GM18861 (cell line): ENCODE results near the gene PTGDR.

Source experiments
- ATAC-seq: cut with Tn5 transposase; IDR thresholded peaks from one replicate; pipeline ENCODE4 v1.9.1; 2021; ENCODE audit not compliant: unreplicated experiment

PTGDR gene

GRCh38 chr14:52263190-52263589 is 4.3 kb upstream of the PTGDR start:
- no peak for ATAC-seq

DNA sequence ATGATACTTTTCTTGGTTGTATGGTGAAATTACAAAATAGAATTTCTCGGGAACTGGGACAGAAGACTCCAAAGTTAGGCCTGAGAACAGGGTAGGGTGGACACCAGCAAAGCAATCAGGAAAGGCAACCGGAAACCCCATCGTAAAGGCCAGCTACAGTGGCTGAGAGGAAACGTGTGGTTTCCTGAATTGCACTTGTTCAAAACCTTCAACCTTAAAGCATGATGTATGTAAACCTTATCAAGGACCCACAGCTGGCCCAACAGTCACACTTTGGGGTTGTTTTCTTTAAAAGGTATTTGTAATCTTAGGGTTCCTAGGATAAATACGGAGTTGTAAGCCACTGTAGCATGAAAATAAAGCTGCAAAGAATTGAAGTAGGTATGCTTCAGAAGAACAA is 2.2 kb upstream of the PTGDR start:
- no peak for ATAC-seq

DNA sequence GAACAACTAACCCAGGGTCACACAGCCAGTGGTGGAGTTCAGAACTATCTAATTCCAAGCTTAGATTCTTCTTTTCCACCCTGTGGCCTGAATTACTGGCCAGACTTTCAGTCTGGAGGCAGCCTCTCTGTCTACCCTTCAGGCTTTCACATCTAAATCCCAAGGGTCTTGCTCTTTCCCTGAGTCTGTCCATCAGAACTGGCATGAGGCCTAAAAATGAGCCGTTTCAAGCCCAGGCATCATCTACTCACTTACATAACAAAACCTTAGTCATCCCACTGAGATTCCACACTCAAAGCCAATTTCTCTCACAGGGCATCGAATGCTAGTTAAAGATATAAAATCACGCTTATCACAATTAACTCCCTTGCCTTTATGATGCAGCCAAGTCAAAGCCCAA is 1.3 kb upstream of the PTGDR start:
- ATAC-seq, result no peak

GRCh38 chr14:52266782-52267181 is 716 bp upstream of the PTGDR start:
- no peak for ATAC-seq

DNA sequence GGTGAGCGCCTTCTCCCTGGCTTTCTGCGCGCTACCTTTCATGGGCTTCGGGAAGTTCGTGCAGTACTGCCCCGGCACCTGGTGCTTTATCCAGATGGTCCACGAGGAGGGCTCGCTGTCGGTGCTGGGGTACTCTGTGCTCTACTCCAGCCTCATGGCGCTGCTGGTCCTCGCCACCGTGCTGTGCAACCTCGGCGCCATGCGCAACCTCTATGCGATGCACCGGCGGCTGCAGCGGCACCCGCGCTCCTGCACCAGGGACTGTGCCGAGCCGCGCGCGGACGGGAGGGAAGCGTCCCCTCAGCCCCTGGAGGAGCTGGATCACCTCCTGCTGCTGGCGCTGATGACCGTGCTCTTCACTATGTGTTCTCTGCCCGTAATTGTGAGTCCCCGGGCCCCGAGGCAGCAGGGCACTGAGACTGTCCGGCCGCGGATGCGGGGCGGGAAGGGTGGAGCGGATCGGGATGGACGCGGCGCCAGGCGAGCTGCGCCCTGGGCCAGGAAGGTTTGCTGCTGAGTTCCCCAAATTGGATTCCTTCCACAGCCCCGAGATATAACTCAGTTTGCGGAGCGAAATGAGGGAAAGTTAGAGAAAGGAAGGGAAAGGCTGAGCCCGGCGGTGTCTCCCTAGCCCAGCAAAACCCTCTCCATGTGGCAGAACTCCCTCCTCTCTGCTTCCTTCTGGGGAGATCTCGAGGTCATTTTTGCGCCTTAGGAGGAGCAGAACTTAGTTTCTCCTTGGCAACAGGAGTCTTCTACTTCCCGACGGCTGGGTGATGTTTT is 972 bp downstream of the PTGDR start:
- no peak for ATAC-seq

DNA sequence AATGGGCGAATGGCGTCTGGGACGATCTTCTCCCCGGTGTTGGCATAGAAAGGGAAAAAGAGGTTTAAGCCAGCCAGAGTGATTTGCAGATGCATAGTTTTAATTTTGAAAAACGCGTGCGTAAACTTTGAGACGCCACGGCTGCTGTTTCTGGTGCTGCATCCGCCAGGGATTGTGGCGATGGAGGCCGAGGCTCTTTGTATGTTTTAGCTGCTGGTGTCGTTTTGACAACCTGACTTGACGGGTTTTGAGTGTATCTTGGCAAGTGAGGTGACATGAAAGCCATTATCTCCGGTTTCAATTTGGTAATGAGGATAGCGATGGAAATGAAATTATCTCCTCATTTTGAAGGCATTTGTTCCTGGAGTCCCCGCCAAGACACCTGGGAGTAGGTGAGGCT is 1.6 kb downstream of the PTGDR start:
- ATAC-seq, result no peak

DNA sequence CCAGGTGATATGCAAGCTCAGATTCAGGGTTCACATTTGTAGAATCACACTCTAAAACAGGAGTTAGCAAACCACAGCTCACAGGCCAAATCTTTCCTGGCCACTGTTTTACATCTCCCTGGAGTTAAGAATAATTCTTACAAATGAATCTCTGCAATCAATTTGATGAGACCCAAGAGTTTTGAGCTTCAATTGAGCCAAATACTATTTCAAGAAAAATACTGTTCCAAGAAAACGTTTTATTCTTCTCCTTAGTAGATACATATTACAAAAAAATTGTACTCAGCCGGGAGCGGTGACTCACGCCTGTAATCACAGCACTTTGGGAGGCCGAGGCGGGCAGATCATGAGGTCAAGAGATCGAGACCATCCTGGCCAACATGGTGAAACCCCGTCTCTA is 2.5 kb downstream of the PTGDR start:
- ATAC-seq, result no peak

GRCh38 chr14:52271538-52271937 is 4.0 kb downstream of the PTGDR start:
- no peak for ATAC-seq

- ATAC-seq, result no peak
Observed at GRCh38 chr14:52272375-52272774, 4.9 kb downstream of the PTGDR start.

DNA sequence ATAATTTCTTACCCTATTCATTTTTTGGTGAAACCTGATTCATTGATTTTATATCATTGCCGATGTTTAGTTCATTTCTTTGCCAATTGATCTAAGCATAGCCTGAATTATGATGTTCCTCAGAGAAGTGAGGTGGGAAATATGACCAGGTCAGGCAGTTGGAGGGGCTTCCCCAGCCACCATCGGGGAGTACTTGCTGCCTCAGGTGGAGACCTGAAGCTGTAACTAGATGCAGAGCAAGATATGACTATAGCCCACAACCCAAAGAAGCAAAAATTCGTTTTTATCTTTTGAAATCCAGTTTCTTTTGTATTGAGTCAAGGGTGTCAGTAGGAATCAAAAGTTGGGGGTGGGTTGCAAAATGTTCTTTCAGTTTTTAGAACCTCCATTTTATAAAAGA is 7.9 kb downstream of the PTGDR start:
- ATAC-seq, result no peak

DNA sequence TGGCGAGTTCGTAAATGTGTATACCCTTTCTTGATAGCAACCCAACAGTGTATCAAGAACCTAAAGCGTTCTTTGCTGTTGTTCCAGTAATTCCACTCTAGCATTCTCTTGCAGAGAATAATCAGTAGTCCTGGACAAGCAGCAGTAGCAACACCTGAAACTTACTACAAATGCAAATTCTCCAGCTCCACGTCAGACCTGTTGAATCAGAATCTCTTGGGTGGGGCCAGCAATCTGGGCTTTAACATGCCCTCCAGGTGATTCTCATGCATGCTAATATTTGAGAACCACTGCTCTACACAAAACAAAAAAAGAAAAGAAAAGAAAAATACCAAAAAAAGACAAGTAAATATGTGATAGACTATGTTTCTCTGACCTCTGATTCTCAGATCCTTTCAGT is 10.1 kb downstream of the PTGDR start:
- ATAC-seq, result no peak

- no peak for ATAC-seq
Observed at GRCh38 chr14:52279408-52279807, 11.9 kb downstream of the PTGDR start.

DNA sequence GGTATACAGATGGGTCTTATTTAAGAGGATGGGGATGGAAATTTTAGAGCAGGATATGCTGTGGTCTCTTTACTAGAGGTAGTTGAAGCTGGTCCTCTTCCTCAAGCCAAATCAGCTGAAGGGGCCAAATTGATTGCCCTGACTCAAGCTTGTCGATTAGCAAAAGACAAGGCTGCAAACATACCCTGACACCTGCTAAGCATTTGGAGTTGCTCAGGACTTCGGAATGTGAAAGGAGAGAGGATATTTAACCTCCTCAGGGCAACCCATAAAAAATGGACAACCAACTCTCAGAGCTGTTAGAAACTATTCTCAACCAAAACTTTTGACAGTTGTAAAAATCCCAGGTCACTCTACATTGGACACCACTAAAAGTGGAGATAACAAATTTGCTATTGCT is 15.6 kb downstream of the PTGDR start:
- no peak for ATAC-seq

- no peak for ATAC-seq
Observed at GRCh38 chr14:52286661-52287649, 19.5 kb downstream of the PTGDR start.

GRCh38 chr14:52296378-52296777 is 28.9 kb downstream of the PTGDR start:
- no peak for ATAC-seq

GRCh38 chr14:52298795-52299194 is 31.3 kb downstream of the PTGDR start:
- ATAC-seq, result no peak

- peak; percentile 48 for ATAC-seq
Observed at GRCh38 chr14:52299692-52300278, 32.3 kb downstream of the PTGDR start.

- no peak for ATAC-seq
Observed at GRCh38 chr14:52303236-52303635, 35.7 kb downstream of the PTGDR start.

DNA sequence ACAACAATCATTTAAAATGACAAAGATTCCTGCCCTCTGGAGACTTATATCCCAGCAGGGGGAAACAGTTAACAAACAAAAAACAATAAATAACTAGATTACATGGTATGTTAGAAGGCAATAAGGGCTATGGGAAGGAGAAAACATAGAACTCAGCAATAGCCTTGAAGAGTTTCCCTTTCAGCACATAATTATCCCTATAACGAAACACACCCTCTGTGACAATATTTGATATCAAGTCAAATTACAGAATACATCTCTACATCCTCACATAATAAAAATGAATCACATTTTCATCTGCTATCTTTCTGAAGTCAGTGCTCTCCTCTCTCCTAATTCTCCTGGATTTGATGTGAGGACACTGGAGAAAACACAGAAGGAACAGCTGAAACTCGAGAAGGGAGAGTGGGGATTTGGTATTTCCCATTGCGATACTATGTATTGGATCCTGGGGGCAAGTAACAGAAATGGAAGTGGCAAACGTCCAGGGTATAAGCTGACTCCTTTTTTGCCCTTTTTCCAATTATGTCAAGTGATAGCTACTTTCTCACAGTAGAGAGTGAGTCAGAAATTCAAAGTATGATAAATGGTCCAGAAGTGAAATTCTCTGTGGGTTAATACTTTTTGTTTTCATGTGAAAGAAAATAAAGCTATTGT is 36.9 kb downstream of the PTGDR start:
- ATAC-seq, result no peak

DNA sequence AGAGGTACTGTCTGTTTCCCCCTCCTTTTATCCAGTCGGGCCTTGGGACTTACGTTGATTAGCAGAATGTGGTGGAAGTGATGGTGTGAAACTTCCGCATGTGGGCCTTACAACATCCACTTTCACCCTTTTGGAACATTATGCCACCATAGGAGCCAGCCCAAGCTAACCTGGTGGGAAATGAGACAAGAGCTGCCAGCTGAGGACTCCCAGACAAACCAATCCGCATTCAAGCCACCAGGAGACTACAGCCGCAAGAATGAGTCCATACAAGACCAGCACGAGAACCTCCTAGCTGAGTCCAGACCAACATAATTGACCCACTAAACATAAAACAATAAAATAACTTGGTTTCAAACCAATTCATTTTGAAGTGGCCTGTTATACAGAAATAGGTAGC is 37.5 kb downstream of the PTGDR start:
- no peak for ATAC-seq

- ATAC-seq, result no peak
Observed at GRCh38 chr14:52307376-52307775, 39.9 kb downstream of the PTGDR start.
